Activated CD8-positive, alpha-beta T cell treated with anti-CD3 and anti-CD28 coated beads for 36 hours (primary cell): ENCODE results near the gene PARVA. TPM values are rescaled to one million over a fixed set of nuclear protein-coding genes. Genes with fewer than 3 reads are reported as not detected.

Source experiments
- ATAC-seq: fragments of 200-7000 bp; cut with Tn5 transposase; one replicate; pipeline ENCODE4 v1.10.0; 2021; ENCODE audit warnings: mild to moderate bottlenecking, moderate library complexity
- CTCF ChIA-PET: fragments of 350-600 bp; sonication (Branson Sonifier 250); formaldehyde crosslinking; loops from one replicate; lab custom pipeline; 2021; ENCODE audit warnings: antibody characterized with exemption; lab: Charles Lee
- POLR2A ChIA-PET: fragments of 350-600 bp; sonication (Branson Sonifier 250); formaldehyde crosslinking; loops from one replicate; lab custom pipeline; 2021; ENCODE audit warnings: antibody characterized with exemption; lab: Charles Lee
- DNase-seq: peaks from one replicate; pipeline ENCODE4 v3.0.0-alpha.2; 2020
- H3K27ac Mint-ChIP-seq: one replicate; pipeline ENCODE4 v1.8.0; 2021; ENCODE audit warnings: mild to moderate bottlenecking, mixed read lengths
- H3K27me3 Mint-ChIP-seq: one replicate; pipeline ENCODE4 v1.8.0; 2021; ENCODE audit warnings: mixed read lengths
- H3K36me3 Mint-ChIP-seq: one replicate; pipeline ENCODE4 v1.8.0; 2021; ENCODE audit warnings: low read depth, mixed read lengths
- H3K4me1 Mint-ChIP-seq: one replicate; pipeline ENCODE4 v1.8.0; 2021; ENCODE audit warnings: low read depth, mixed read lengths
- H3K4me3 Mint-ChIP-seq: one replicate; pipeline ENCODE4 v1.8.0; 2021; ENCODE audit warnings: mild to moderate bottlenecking, moderate library complexity, mixed read lengths
- H3K9me3 Mint-ChIP-seq: one replicate; pipeline ENCODE4 v1.8.0; 2021; ENCODE audit warnings: mixed read lengths
- intact Hi-C: fragments of 100-400 bp; cut with micrococcal nuclease; formaldehyde crosslinking; loops from one replicate; pipeline ENCODE4 v1.10.0; 2022
- total RNA-seq, 2 experiments: library from RNA; stranded (reverse); gene quantifications; one replicate each; pipeline ENCODE4 v1.2.3, GENCODE V29; 2021
- TF ChIP-seq, protein P1 (sequence below): fragments of 200-600 bp; IDR thresholded peaks from one replicate; pipeline ENCODE4 v1.8.0; 2022; ENCODE audit warnings: antibody characterized with exemption, mild to moderate bottlenecking

Gene PARVA
- total RNA-seq, 2 experiments from 2014 or later = not detected

DNA sequence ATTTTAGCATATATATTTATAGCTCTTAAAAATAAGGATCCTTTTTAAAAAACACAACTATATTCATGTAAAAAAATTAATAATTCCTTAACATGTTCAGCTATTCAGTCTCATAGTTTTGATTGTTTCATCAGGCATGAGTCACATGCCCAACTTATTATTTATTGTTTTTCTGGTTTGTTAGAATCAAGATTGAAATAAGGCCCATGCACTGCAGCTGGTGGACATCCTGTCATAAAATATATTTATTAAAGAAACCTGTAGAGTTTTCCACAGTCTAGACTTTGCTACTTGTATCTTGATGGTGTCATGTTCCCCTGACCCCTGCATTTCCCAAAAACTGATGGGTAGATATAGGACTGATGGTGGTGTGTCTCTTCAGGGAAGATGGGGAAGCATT, 77.4 kb downstream of the PARVA start:
- Mint-ChIP-seq H3K9me3 (no peaks in the 10 kb centered on the region), H3K27ac (no peak overlapping the region), H3K4me3 (no peak overlapping the region), H3K4me1 (no peaks in the 10 kb centered on the region), H3K27me3 (no peaks in the 10 kb centered on the region), H3K36me3 (no peaks in the 10 kb centered on the region)
- ATAC-seq (no peak), DNase-seq (no peak)
- TF ChIP-seq, protein P1, sequence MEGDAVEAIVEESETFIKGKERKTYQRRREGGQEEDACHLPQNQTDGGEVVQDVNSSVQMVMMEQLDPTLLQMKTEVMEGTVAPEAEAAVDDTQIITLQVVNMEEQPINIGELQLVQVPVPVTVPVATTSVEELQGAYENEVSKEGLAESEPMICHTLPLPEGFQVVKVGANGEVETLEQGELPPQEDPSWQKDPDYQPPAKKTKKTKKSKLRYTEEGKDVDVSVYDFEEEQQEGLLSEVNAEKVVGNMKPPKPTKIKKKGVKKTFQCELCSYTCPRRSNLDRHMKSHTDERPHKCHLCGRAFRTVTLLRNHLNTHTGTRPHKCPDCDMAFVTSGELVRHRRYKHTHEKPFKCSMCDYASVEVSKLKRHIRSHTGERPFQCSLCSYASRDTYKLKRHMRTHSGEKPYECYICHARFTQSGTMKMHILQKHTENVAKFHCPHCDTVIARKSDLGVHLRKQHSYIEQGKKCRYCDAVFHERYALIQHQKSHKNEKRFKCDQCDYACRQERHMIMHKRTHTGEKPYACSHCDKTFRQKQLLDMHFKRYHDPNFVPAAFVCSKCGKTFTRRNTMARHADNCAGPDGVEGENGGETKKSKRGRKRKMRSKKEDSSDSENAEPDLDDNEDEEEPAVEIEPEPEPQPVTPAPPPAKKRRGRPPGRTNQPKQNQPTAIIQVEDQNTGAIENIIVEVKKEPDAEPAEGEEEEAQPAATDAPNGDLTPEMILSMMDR = no peak
- POLR2A ChIA-PET = no interaction called here
- intact Hi-C loops = no loop called here
- CTCF ChIA-PET = interaction anchor here (1.1 kb wide), 1 partner anchor 124 kb away, joined by 3 read pairs; no protein-coding TSS in a partner anchor

DNA sequence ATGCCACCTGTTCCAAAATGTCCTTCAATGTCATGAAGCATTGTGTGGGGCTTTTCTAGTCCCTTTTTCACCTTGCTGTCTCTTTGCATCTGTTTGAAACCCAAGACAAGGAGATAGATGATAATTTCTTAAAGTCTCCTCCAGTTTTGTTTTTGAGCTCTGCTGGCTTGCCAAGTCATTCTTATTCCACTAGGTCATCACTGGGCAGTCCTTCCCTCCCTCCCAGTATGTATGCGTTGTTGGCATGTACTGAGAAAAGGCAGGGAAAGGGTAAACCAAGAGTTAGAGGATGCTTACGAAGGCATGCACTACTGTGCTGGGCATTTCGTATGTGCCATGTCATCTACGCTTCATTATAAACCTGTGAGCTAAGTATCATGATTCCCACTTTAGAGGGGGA, 78.6 kb downstream of the PARVA start:
- TF ChIP-seq, protein P1 = no peak
- DNase-seq = no peak
- H3K36me3 Mint-ChIP-seq = no peaks in the 10 kb centered on the region
- intact Hi-C loops = no loop called here
- H3K27me3 Mint-ChIP-seq = no peaks in the 10 kb centered on the region
- H3K4me1 Mint-ChIP-seq = no peaks in the 10 kb centered on the region
- CTCF ChIA-PET = no interaction called here
- H3K4me3 Mint-ChIP-seq = no peak overlapping the region
- ATAC-seq = no peak
- H3K9me3 Mint-ChIP-seq = no peaks in the 10 kb centered on the region
- H3K27ac Mint-ChIP-seq = no peak overlapping the region
- POLR2A ChIA-PET = no interaction called here

DNA sequence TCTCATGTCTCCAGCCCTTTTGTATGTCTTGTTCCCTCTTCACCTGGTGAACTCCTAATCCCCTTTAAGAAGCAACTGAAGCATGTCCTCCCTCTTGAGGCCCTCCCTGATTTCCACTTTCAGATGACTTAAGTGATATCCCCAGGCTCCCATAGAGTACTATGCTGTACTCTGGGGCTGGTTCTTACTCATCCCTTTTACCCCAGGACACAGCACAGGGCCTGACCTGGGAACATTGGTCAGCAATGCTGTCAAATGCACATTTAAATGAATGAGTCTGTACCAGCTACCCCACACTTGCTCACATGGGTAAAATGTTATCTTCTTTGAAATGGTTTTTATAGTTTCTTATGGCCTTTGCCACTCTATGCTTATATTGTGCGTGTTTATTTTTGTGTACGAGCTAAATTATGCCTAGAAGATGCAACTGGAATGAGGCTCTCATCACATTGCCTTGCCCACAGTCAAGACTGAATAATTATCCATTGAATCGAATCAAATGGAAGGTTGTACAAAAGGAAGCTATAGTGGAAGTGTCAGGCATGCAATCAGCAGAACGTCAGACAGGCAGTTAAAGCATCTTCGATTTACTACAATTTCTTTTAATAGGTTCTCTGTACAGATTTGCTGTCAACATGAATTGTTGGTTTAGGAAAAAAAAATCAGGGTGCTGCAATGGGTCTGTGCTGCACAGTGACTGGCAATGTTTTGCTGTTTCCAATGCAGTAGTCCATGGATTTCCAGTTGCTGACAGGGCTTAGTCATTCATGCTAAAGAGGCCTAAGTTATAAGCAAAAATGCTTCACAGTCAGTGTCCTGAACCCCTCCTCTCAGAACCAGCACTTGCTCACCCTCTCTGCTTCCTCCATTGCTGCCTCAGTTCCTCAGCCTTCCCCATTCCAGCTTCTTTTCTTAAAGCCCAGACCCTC, 79.5 kb downstream of the PARVA start:
- H3K4me3 Mint-ChIP-seq = no peak overlapping the region
- TF ChIP-seq, protein P1 = no peak
- no peak overlapping the region for H3K27ac Mint-ChIP-seq
- ChIA-PET POLR2A (no interaction called here), CTCF (no interaction called here)
- H3K9me3 Mint-ChIP-seq = no peaks in the 10 kb centered on the region
- intact Hi-C loops = no loop called here
- no peaks in the 10 kb centered on the region for H3K36me3 Mint-ChIP-seq
- no peaks in the 10 kb centered on the region for H3K4me1 Mint-ChIP-seq
- H3K27me3 Mint-ChIP-seq = no peaks in the 10 kb centered on the region
- DNase-seq (no peak), ATAC-seq (no peak)

DNA sequence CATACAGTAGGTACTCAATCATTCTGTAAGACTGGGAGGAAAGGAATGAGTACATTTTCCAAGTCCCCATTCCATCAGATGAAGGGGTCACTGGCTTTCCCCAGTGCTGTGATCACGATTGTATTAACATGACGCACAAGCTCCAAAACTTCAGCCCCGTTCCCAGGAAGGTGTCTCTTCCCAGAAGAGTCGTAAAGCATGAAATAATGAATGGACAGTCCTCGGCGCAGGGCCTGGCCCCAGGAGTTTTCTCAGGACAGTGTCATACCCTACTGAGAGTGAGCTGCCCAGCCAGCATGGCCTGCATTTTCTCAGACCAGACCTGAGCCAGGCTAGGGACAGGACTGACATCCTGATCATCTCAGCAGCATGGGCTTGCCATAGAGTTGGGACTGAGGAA, 80.7 kb downstream of the PARVA start:
- ATAC-seq (no peak), DNase-seq (no peak)
- no peak overlapping the region for H3K27ac Mint-ChIP-seq
- POLR2A ChIA-PET = no interaction called here
- intact Hi-C loops = no loop called here
- CTCF ChIA-PET = no interaction called here
- no peaks in the 10 kb centered on the region for H3K4me1 Mint-ChIP-seq
- H3K27me3 Mint-ChIP-seq = no peaks in the 10 kb centered on the region
- H3K4me3 Mint-ChIP-seq = no peak overlapping the region
- H3K9me3 Mint-ChIP-seq = no peaks in the 10 kb centered on the region
- TF ChIP-seq, protein P1 = no peak
- no peaks in the 10 kb centered on the region for H3K36me3 Mint-ChIP-seq

DNA sequence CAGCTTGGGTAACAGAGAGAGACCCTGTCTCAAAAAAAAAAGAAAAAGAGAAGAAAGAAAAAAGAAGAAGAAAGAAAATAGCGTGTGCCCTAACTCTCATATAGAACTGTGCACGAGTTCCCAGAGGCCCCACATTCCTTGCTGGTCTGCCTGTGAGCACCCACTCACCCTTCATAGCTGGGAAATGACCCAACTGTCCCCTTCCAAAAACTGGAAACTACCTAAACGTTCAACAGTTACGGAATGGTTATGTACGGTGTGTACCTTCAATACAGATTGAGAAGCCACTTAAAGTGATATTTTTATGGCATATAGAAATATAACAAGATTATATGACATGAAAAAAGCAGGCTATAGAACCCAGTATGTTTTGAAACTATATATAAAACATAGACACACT, 82.0 kb downstream of the PARVA start:
- ChIA-PET POLR2A (no interaction called here), CTCF (no interaction called here)
- TF ChIP-seq, protein P1 = no peak
- no peaks in the 10 kb centered on the region for H3K36me3 Mint-ChIP-seq
- H3K9me3 Mint-ChIP-seq = peaks cover 2% of the 10 kb centered on the region
- ATAC-seq (no peak), DNase-seq (no peak)
- no peak overlapping the region for H3K4me3 Mint-ChIP-seq
- H3K27me3 Mint-ChIP-seq = no peaks in the 10 kb centered on the region
- no peaks in the 10 kb centered on the region for H3K4me1 Mint-ChIP-seq
- intact Hi-C loops = no loop called here
- H3K27ac Mint-ChIP-seq = no peak overlapping the region
